ENCODE measurements around the gene KHK. TPM values are rescaled to one million over a fixed set of nuclear protein-coding genes. Genes with fewer than 3 reads are reported as not detected.

KHK gene
- total and polyA plus RNA-seq, 9 of the 15 experiments (the other 6 are each of a cell fraction or from before 2014, with no cell fraction given) = 1.5 to 10.7 (median 5.2) TPM

DNA sequence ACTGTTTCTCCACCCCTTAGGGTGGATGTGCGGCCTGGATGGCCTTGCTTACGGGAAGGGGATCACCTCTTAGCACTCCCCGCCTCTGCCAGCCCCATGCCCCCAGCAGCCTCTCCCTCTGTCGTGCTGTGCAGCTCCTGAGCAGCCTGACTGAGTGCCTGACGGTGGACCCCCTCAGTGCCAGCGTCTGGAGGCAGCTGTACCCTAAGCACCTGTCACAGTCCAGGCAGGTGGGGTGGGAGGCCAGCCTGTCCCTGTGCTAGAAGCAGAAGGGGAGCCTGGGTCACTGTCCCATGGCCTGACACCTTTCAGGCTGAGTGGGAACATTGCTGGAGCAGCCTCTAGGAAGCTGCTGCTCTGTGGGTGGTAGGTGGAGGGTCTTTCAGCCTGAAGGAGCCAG is 48.6 kb upstream of the KHK start:
- FAIRE-seq (no peak), DNase-seq (ENCODE audit: extremely low read depth in 1 of 4, low spot score in 3 of 4) (no peak), ATAC-seq (no peak)
- H3K4me3 ChIP-seq = no peak overlapping the region
- 75% methylated on average over 6 of the region's 6 CpGs for WGBS (ENCODE audit: insufficient coverage, low coverage, missing lambda C conversion rate)
- peaks cover 26% of the 10 kb centered on the region for H3K79me2 ChIP-seq (ENCODE audit: control insufficient read depth, insufficient read depth, low read length)
- H3K4me2 ChIP-seq (ENCODE audit: insufficient read depth, low read length) = no peak overlapping the region
- no peak overlapping the region for H3K27ac ChIP-seq (ENCODE audit: extremely low read depth, low read depth, low read length)
- peak overlapping the region in 1 of 2 experiments; percentile 8; a peak in 1 of 4 replicates for H3K9ac ChIP-seq (ENCODE audit: insufficient read depth in 1 of 2, low read depth in 2 of 2, low read length in 2 of 2)
- no peak overlapping the region for H2AFZ ChIP-seq (ENCODE audit: low read depth, low read length)
- CTCF ChIA-PET (ENCODE audit: low intra/inter-chr PET ratio) = no interaction called here
- in situ Hi-C loops (cut with MboI) (no loop called here), intact Hi-C loops (cut with micrococcal nuclease) (no loop called here)
- BruUV-seq (replicated peaks) = no TSS peak
- H4K20me1 ChIP-seq (replicated peaks; ENCODE audit: control insufficient read depth, insufficient read depth, low read length) = no peaks in the 10 kb centered on the region
- H3K9me3 ChIP-seq (replicated peaks; ENCODE audit: control insufficient read depth, insufficient read depth, low read depth, low read length) = no peaks in the 10 kb centered on the region
- H3K9me1 ChIP-seq (ENCODE audit: control insufficient read depth, insufficient read depth, low read length) = peaks cover 6% of the 10 kb centered on the region
- H3K27me3 ChIP-seq (ENCODE audit: control insufficient read depth in 2 of 2, insufficient read depth in 2 of 2, low read length in 2 of 2) = no peaks in the 10 kb centered on the region
- TF ChIP-seq RBFOX2 (IDR thresholded peaks at IDR 0.05; ENCODE audit: low read depth, low read length) (peak; percentile 55; the same call in 1 of the 2 replicates), POLR2G (IDR thresholded peaks at IDR 0.05; ENCODE audit: low read depth, low read length) (peak; percentile 49; the same call in 1 of the 2 replicates), MCM7 (IDR thresholded peaks at IDR 0.05) (no peak)
- POLR2A ChIA-PET = interaction anchor here (0.7 to 1.9 kb wide), 11 partner anchors 12 to 194 kb away, joined by 3 to 7 read pairs (median 3); partner anchors contain the start of gene AGBL5
- peaks cover 95% of the 10 kb centered on the region for H3K36me3 ChIP-seq (ENCODE audit: control insufficient read depth, insufficient read depth, low read length)
- peaks cover 5 to 8% of the 10 kb centered on the region in 2 experiments; a peak in 3 of 5 replicates for H3K4me1 ChIP-seq (replicated peaks in 1 of 2; ENCODE audit: control insufficient read depth in 2 of 2, insufficient read depth in 2 of 2, low read length in 2 of 2)

DNA sequence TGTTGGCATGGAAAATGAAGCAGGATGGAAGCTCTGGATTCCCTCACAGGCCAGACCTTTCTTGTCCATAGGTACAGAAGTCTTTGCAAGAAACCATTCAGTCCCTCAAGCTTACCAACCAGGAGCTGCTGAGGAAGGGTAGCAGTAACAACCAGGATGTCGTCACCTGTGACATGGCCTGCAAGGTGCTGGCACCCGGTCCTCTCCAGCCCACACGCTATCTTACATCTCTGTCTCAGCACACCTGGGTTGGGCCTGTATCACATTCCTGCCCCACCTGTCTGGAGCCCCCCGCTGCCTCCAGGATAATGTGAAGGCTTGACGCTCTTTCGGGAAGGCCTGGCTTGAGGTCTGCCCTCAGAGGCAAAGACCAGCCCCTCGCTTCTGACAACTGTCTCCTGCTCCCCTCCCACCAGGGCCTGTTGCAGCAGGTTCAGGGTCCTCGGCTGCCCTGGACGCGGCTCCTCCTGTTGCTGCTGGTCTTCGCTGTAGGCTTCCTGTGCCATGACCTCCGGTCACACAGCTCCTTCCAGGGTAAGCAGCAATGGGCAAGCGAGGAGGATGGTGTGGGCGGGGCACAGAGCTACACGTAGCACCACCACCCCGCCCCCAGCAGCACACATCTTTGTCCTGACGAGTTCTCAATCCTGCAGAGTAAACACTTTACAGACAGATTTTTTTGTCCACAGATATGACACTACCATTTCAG is 47.8 kb upstream of the KHK start:
- Histone ChIP-seq H3K27me3 (ENCODE audit: control insufficient read depth in 2 of 2, insufficient read depth in 2 of 2, low read length in 2 of 2) (no peaks in the 10 kb centered on the region), H3K36me3 (ENCODE audit: control insufficient read depth, insufficient read depth, low read length) (peaks cover 98% of the 10 kb centered on the region), H3K4me2 (ENCODE audit: insufficient read depth, low read length) (no peak overlapping the region), H3K9ac (ENCODE audit: insufficient read depth in 1 of 2, low read depth in 2 of 2, low read length in 2 of 2) (peak overlapping the region in 1 of 2 experiments; percentile 11; a peak in 1 of 4 replicates), H4K20me1 (replicated peaks; ENCODE audit: control insufficient read depth, insufficient read depth, low read length) (no peaks in the 10 kb centered on the region), H3K79me2 (ENCODE audit: control insufficient read depth, insufficient read depth, low read length) (peaks cover 19% of the 10 kb centered on the region), H3K4me1 (replicated peaks in 1 of 2; ENCODE audit: control insufficient read depth in 2 of 2, insufficient read depth in 2 of 2, low read length in 2 of 2) (peaks cover 4 to 6% of the 10 kb centered on the region in 2 experiments; a peak in 3 of 5 replicates), H3K27ac (ENCODE audit: extremely low read depth, low read depth, low read length) (no peak overlapping the region), H3K4me3 (no peak overlapping the region), H3K9me1 (ENCODE audit: control insufficient read depth, insufficient read depth, low read length) (peaks cover 8% of the 10 kb centered on the region), H3K9me3 (replicated peaks; ENCODE audit: control insufficient read depth, insufficient read depth, low read depth, low read length) (no peaks in the 10 kb centered on the region), H2AFZ (ENCODE audit: low read depth, low read length) (no peak overlapping the region)
- WGBS (ENCODE audit: insufficient coverage, low coverage, missing lambda C conversion rate) = 81% methylated on average over 14 of the region's 17 CpGs
- ATAC-seq (no peak), DNase-seq (ENCODE audit: extremely low read depth in 1 of 4, low spot score in 3 of 4) (no peak), FAIRE-seq (no peak)
- BruUV-seq (replicated peaks) = no TSS peak
- intact Hi-C loops (cut with micrococcal nuclease) = no loop called here
- ChIA-PET POLR2A (interaction anchor here (0.7 to 1.7 kb wide), 11 partner anchors 9 to 195 kb away, joined by 3 to 6 read pairs (median 3); partner anchors contain the start of gene AGBL5), CTCF (ENCODE audit: low intra/inter-chr PET ratio) (no interaction called here)
- peak; percentile 49; the same call in 1 of the 2 replicates for TF ChIP-seq POLR2G (IDR thresholded peaks at IDR 0.05; ENCODE audit: low read depth, low read length)
- no peak for TF ChIP-seq ZNF778 (CRISPR knock-in tag; IDR thresholded peaks at IDR 0.05)
- in situ Hi-C loops (cut with MboI) = no loop called here
